Fibroblast of lung (primary cell): ENCODE results near the gene MMP23B. TPM values are rescaled to one million over a fixed set of nuclear protein-coding genes. Genes with fewer than 3 reads are reported as not detected.

Experiments used
- DNase-seq, 2 donors: peaks; one replicate each; pipeline versions ENCODE4 v3.0.0 to v3.0.0-alpha.2; 2010; ENCODE audit warnings: low read depth in 2 of 2
- H2AFZ ChIP-seq: 2 replicates; pipeline ENCODE4 v1.5.1; 2012; ENCODE audit warnings: low read length, control low read depth, inconsistent platforms
- H3K27ac ChIP-seq: 2 replicates; pipeline ENCODE4 v1.5.1; 2011; ENCODE audit warnings: low read length, control low read depth; ENCODE audit not compliant: insufficient read depth
- H3K27me3 ChIP-seq: 2 replicates; pipeline ENCODE4 v1.5.1; 2011; ENCODE audit warnings: mild to moderate bottlenecking, low read length; ENCODE audit not compliant: control insufficient read depth, insufficient read depth
- H3K36me3 ChIP-seq: 2 replicates; pipeline ENCODE4 v1.5.1; 2011; ENCODE audit warnings: low read length; ENCODE audit not compliant: control insufficient read depth, insufficient read depth
- H3K4me1 ChIP-seq: 2 replicates; pipeline ENCODE4 v1.5.1; 2011; ENCODE audit warnings: low read length; ENCODE audit not compliant: control insufficient read depth, insufficient read depth; ENCODE audit errors: extremely low read depth
- H3K4me2 ChIP-seq: 2 replicates; pipeline ENCODE4 v1.5.1; 2011; ENCODE audit warnings: low read length, control low read depth; ENCODE audit not compliant: insufficient read depth; ENCODE audit errors: extremely low read depth
- H3K4me3 ChIP-seq, 4 experiments: fragments of 200-600 bp in 1 of 4; sonication (generic) in 1 of 4; replicated peaks in 1 of 4; 2 replicates each; pipeline ENCODE4 v1.5.1; 2011 to 2016; ENCODE audit warnings: low read length in 4 of 4, low read depth in 3 of 4, mild to moderate bottlenecking in 3 of 4, control low read depth in 2 of 4, inconsistent platforms in 1 of 4, mixed read lengths in 1 of 4; ENCODE audit not compliant: insufficient read depth in 1 of 4; ENCODE audit errors: control extremely low read depth in 1 of 4
- H3K79me2 ChIP-seq: 2 replicates; pipeline ENCODE4 v1.5.1; 2012; ENCODE audit warnings: mild to moderate bottlenecking, low read length, inconsistent platforms; ENCODE audit not compliant: control insufficient read depth, insufficient read depth
- H3K9ac ChIP-seq: 2 replicates; pipeline ENCODE4 v1.5.1; 2011; ENCODE audit warnings: mild to moderate bottlenecking, low read length, control low read depth; ENCODE audit not compliant: insufficient read depth
- H3K9me3 ChIP-seq: 2 replicates; pipeline ENCODE4 v1.5.1; 2012; ENCODE audit warnings: low read depth, low read length; ENCODE audit not compliant: control insufficient read depth, insufficient read depth
- H4K20me1 ChIP-seq: 2 replicates; pipeline ENCODE4 v1.5.1; 2011; ENCODE audit warnings: low read length; ENCODE audit not compliant: control insufficient read depth, insufficient read depth; ENCODE audit errors: extremely low read depth
- EZH2 ChIP-seq: IDR thresholded peaks from 2 replicates; pipeline ENCODE4 v1.5.1; 2012; ENCODE audit warnings: low read length, control low read depth, mild to moderate bottlenecking; ENCODE audit errors: missing control alignments
- polyA plus RNA-seq, 2 donors: library from polyadenylated mRNA; depleted of rRNA in 1 of 2; stranded (reverse) in 1 of 2; unstranded in 1 of 2; fragments of >200 nt; gene quantifications; 2 replicates each; pipeline ENCODE4 v1.2.1, GENCODE V29; 2011 to 2012; ENCODE audit warnings: missing spikeins in 1 of 2
- total RNA-seq: library from RNA; depleted of rRNA; stranded (reverse); fragments of >200 nt; gene quantifications from 2 replicates; pipeline ENCODE4 v1.2.1, GENCODE V29; 2014
- TF ChIP-seq, protein P1 (sequence below), 2 donors: IDR thresholded peaks in 1 of 2; conservative IDR thresholded peaks in 1 of 2; 1 replicate in 1 of 2; 2 replicates in 1 of 2; pipeline ENCODE4 v1.5.1; 2011 to 2012; ENCODE audit warnings: low read length in 2 of 2, control low read depth in 1 of 2, inconsistent platforms in 1 of 2, low read depth in 1 of 2, mild to moderate bottlenecking in 1 of 2

Gene MMP23B
- total and polyA plus RNA-seq, 2 donors (not counting 1 experiment from before 2014, with no cell fraction given): 0.89 to 4.6 TPM

DNA sequence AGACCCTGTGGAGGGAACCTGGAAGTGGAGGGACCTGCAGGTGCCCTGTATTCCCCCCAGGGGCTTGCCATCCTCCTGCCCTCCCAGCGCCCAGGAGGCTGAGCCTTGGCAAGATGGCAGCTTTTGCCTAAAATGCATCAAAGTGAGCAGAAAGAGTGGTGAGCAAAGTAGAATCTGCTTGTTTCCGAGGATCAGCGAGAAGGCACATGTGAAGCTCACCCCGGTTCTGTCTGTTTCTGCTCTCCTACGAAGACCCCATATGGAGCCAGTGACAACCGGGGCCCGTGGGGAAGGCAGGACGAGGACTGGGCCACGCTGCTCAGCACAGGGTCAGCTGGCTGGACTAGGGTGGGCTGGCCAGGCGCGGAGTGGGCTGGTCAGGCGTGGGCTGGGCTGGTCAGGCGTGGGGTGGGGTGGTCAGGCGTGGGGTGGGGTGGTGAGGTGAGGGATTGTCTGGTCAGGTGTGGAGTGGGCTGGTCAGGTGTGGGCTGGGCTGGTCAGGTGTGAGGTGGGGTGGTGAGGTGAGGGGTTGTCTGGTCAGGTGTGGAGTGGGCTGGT, 26.9 kb upstream of the MMP23B start:
- H4K20me1 ChIP-seq: no peaks in the 10 kb centered on the region
- no peak overlapping the region for H3K4me2 ChIP-seq
- no peak overlapping the region for H2AFZ ChIP-seq
- H3K27ac ChIP-seq: no peak overlapping the region
- no peaks in the 10 kb centered on the region for H3K79me2 ChIP-seq
- peaks cover 4% of the 10 kb centered on the region for H3K27me3 ChIP-seq
- no peaks in the 10 kb centered on the region for H3K9me3 ChIP-seq
- H3K4me3 ChIP-seq: no peak overlapping the region
- DNase-seq: no peak
- no peaks in the 10 kb centered on the region for H3K4me1 ChIP-seq
- TF ChIP-seq EZH2: no peak
- TF ChIP-seq, protein P1, sequence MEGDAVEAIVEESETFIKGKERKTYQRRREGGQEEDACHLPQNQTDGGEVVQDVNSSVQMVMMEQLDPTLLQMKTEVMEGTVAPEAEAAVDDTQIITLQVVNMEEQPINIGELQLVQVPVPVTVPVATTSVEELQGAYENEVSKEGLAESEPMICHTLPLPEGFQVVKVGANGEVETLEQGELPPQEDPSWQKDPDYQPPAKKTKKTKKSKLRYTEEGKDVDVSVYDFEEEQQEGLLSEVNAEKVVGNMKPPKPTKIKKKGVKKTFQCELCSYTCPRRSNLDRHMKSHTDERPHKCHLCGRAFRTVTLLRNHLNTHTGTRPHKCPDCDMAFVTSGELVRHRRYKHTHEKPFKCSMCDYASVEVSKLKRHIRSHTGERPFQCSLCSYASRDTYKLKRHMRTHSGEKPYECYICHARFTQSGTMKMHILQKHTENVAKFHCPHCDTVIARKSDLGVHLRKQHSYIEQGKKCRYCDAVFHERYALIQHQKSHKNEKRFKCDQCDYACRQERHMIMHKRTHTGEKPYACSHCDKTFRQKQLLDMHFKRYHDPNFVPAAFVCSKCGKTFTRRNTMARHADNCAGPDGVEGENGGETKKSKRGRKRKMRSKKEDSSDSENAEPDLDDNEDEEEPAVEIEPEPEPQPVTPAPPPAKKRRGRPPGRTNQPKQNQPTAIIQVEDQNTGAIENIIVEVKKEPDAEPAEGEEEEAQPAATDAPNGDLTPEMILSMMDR (conservative IDR thresholded peaks at IDR 0.05 in 1 of 2, IDR thresholded peaks at IDR 0.05 in 1 of 2; ENCODE audit: low read depth in 1 of 2, low read length in 2 of 2): no peak
- no peak overlapping the region for H3K9ac ChIP-seq
- H3K36me3 ChIP-seq: no peaks in the 10 kb centered on the region

DNA sequence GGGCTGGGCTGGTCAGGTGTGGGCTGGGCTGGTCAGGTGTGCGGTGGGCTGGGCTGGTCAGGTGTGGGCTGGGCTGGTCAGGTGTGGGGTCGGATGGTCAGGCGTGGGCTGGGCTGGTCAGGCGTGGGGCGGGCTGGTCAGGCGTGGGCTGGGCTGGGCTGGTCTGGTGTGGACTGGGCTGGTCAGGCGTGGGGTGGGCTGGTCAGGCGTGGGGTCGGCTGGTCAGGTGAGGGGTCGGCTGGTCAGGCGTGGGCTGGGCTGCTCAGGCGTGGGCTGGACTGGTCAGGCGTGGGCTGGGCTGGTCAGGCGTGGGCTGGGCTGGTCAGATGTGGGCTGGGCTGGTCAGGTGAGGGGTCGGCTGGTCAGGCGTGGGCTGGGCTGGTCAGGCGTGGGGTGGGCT, 26.2 kb upstream of the MMP23B start:
- H3K27me3 ChIP-seq: no peaks in the 10 kb centered on the region
- no peak overlapping the region for H3K4me2 ChIP-seq
- H4K20me1 ChIP-seq: no peaks in the 10 kb centered on the region
- H3K27ac ChIP-seq: no peak overlapping the region
- TF ChIP-seq, protein P1 (conservative IDR thresholded peaks at IDR 0.05 in 1 of 2, IDR thresholded peaks at IDR 0.05 in 1 of 2; ENCODE audit: low read depth in 1 of 2, low read length in 2 of 2): no peak
- TF ChIP-seq EZH2: no peak
- H2AFZ ChIP-seq: no peak overlapping the region
- DNase-seq: no peak
- H3K9ac ChIP-seq: no peak overlapping the region
- H3K9me3 ChIP-seq: no peaks in the 10 kb centered on the region
- H3K36me3 ChIP-seq: no peaks in the 10 kb centered on the region
- no peaks in the 10 kb centered on the region for H3K79me2 ChIP-seq
- no peak overlapping the region for H3K4me3 ChIP-seq
- H3K4me1 ChIP-seq: no peaks in the 10 kb centered on the region

DNA sequence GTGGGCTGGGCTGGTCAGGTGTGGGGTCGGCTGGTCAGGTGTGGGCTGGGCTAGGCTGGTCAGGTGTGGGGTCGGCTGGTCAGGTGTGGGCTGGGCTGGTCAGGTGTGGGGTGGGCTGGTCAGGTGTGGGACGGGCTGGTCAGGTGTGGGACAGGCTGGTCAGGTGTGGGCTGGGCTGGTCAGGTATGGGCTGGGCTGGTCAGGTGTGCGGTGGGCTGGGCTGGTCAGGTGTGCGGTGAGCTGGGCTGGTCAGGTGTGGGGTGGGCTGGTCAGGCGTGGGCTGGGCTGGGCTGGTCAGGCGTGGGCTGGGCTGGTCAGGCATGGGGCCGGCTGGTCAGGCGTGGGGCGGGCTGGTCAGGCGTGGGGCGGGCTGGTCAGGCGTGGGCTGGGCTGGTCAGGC, 25.7 kb upstream of the MMP23B start:
- H2AFZ ChIP-seq: no peak overlapping the region
- H3K4me3 ChIP-seq: no peak overlapping the region
- no peak for DNase-seq
- no peak overlapping the region for H3K27ac ChIP-seq
- no peaks in the 10 kb centered on the region for H3K79me2 ChIP-seq
- TF ChIP-seq EZH2: no peak
- TF ChIP-seq, protein P1 (conservative IDR thresholded peaks at IDR 0.05 in 1 of 2, IDR thresholded peaks at IDR 0.05 in 1 of 2; ENCODE audit: low read depth in 1 of 2, low read length in 2 of 2): no peak
- H3K27me3 ChIP-seq: no peaks in the 10 kb centered on the region
- no peaks in the 10 kb centered on the region for H3K36me3 ChIP-seq
- H3K4me2 ChIP-seq: no peak overlapping the region
- no peaks in the 10 kb centered on the region for H3K4me1 ChIP-seq
- no peaks in the 10 kb centered on the region for H3K9me3 ChIP-seq
- no peaks in the 10 kb centered on the region for H4K20me1 ChIP-seq
- H3K9ac ChIP-seq: no peak overlapping the region
